ENCODE data around the gene HPS1.

DNA sequence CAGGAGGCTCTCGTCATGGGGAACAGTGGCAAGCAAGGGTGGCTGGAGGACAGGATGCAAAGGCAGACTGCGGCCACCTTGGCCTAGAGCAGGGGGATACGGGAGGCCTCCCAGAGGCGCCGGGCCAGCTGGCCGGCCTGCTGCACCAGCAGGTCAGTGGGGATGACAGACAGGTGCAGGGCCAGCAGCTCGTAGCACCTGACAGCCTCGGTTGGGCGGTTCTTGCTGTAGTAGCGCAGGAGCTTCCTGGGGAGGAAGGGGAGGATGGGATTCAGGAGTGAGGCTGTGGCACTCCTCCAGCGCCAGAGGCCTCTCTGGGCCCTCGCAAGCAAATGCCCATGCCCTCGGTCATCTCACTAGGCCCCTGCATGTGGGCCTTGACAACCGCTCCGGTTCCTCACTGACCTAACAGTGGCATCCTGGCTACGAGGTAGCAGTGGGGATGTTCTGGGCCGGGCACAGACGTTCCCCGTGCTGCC lies 29.2 kb downstream of the HPS1 start:
- TF ChIP-seq, protein P1, sequence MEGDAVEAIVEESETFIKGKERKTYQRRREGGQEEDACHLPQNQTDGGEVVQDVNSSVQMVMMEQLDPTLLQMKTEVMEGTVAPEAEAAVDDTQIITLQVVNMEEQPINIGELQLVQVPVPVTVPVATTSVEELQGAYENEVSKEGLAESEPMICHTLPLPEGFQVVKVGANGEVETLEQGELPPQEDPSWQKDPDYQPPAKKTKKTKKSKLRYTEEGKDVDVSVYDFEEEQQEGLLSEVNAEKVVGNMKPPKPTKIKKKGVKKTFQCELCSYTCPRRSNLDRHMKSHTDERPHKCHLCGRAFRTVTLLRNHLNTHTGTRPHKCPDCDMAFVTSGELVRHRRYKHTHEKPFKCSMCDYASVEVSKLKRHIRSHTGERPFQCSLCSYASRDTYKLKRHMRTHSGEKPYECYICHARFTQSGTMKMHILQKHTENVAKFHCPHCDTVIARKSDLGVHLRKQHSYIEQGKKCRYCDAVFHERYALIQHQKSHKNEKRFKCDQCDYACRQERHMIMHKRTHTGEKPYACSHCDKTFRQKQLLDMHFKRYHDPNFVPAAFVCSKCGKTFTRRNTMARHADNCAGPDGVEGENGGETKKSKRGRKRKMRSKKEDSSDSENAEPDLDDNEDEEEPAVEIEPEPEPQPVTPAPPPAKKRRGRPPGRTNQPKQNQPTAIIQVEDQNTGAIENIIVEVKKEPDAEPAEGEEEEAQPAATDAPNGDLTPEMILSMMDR (IDR thresholded peaks at IDR 0.05): no peak
- no peak for TF ChIP-seq POLR2A (IDR thresholded peaks at IDR 0.05)
